GM19023 (cell line): ENCODE measurements around the gene NPR1.
"Not testable (repeated sequence)": the region's sequence is repeated elsewhere in the genome, so short reads cannot be mapped to it uniquely, and the experiment has no call there.

Source experiments
- ATAC-seq: cut with Tn5 transposase; IDR thresholded peaks from one replicate; pipeline ENCODE4 v1.9.1; 2021; ENCODE audit warnings: mild to moderate bottlenecking, moderate library complexity; ENCODE audit not compliant: unreplicated experiment

Gene NPR1

DNA sequence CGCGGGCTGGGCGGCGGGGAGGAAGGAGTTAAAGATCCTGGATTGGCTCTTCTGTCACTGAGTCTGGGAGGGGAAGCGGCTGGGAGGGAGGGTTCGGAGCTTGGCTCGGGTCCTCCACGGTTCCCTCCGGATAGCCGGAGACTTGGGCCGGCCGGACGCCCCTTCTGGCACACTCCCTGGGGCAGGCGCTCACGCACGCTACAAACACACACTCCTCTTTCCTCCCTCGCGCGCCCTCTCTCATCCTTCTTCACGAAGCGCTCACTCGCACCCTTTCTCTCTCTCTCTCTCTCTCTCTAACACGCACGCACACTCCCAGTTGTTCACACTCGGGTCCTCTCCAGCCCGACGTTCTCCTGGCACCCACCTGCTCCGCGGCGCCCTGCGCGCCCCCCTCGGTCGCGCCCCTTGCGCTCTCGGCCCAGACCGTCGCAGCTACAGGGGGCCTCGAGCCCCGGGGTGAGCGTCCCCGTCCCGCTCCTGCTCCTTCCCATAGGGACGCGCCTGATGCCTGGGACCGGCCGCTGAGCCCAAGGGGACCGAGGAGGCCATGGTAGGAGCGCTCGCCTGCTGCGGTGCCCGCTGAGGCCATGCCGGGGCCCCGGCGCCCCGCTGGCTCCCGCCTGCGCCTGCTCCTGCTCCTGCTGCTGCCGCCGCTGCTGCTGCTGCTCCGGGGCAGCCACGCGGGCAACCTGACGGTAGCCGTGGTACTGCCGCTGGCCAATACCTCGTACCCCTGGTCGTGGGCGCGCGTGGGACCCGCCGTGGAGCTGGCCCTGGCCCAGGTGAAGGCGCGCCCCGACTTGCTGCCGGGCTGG lies at the start of gene NPR1:
Gene NPR1, plus strand, starts transcription at position 170 of the 818 bp plus-strand sequence. Its CDS starts 421 bp downstream, at position 591.
- ATAC-seq: no peak

DNA sequence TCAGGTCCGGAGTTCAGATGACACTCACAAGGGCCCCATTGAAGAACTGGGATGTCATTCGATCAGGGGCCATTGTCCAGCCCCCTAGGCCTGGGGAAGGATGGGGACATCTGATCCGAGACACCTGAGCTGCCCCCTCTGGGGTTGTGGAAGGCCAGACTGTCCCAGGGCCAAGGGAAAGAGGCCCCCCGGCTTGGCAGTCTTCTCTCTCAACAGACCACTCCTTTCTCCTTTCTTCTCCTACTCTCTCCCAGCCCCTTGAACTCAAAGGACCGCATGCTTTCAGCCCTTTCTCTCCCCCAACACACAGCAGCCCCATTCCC lies 49.2 kb upstream of the NPR1 start:
- ATAC-seq: no peak

DNA sequence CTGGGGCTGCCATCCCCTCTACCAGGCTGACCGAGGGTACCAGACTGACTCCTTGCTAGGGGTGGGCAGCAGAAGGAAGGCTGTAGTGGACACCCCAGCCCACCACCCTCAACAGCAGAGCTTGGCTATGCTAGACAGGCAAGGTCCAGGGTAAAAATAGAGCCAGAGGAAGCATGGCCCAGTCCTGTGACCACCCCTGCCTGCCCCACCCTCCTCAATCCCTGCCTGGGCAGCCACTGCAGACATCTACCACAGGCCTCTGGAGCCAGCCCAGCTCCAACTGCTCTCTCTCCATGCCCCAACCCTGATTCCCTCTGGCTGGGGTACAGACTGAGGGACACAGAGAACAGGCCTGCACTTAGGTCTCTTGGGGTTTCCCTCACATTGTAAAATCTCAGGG lies 48.5 kb upstream of the NPR1 start:
- ATAC-seq: no peak

DNA sequence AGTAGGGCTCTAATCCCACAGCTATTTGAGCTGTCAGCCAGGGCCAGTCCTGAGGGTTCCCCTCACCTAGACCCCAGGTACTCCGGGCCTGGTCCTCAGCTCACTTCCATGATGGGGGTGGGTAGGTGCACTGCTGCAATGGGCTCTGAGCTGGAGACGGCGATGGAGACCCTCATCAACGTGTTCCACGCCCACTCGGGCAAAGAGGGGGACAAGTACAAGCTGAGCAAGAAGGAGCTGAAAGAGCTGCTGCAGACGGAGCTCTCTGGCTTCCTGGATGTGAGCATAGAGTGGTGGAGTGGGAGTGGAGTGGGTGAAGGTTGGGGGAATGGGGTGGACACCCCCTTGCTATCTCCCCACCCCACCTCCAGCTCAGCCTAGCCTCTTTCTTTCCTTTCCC lies 48.1 kb upstream of the NPR1 start:
- no peak for ATAC-seq

DNA sequence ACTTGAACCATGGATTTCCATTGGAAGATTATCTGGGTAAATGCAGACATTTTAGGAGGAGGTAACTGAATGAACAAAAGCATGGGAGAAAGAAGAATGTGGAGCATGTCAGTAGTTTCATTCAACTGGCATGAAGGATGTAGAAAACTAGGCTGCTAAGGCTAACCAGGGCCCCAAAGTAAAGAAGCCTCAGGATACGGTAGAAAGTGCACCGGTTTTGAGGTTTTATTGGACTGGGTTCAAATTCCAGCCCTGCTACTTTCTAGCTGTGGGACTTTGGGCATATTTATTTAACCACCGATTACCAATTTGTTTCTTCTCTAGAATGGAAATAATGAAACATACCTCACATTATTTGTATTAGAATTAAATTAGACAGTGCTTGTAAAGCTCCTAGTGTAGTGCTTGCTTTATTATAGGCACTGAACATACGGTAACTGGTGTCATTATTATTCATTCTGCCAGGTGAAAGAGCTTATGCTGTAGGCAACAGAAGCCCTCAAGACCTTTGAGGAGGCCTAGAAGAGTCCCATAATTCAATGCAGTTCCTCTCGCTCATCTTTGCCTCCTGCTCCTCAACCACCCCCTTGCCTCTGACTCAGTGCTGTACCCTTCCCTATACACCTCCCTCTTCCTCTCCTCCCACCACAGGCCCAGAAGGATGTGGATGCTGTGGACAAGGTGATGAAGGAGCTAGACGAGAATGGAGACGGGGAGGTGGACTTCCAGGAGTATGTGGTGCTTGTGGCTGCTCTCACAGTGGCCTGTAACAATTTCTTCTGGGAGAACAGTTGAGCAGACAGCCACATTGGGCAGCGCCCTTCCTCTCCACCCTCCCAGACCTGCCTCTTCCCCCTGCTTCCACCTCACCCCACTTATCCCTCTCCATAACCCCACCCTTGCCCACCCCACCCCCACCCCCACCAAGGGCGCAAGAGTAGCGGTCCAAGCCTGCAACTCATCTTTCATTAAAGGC lies 47.2 kb upstream of the NPR1 start:
- no peak for ATAC-seq

DNA sequence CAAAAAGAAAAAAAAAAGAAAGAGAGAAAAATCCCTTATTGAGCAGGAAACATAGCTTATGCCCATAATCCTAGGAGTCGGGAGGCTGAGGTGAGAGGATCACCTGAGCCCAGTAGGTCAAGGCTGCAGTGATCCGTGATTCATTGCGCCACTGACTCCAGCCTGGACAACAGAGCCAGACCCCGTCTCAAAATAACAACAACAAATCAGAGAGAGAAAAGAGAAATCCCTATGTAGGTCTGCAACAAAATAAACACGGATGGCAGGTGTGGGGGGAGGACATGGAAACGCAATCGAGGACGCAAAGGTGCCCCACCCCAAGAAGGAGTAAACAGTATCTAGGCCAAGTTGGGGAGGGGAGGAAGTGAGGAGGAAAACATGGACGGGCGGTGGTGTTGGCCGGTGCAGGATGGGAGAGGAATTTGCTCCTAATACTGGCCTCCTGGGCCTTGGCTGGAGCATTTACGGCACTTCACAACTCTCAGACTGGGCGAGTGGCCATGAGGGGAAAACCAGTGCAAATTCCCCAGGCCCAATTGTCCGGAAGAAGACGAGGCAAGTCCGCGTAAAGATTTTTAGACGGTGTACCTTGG lies 45.2 kb upstream of the NPR1 start:
- peak; percentile 5 for ATAC-seq

DNA sequence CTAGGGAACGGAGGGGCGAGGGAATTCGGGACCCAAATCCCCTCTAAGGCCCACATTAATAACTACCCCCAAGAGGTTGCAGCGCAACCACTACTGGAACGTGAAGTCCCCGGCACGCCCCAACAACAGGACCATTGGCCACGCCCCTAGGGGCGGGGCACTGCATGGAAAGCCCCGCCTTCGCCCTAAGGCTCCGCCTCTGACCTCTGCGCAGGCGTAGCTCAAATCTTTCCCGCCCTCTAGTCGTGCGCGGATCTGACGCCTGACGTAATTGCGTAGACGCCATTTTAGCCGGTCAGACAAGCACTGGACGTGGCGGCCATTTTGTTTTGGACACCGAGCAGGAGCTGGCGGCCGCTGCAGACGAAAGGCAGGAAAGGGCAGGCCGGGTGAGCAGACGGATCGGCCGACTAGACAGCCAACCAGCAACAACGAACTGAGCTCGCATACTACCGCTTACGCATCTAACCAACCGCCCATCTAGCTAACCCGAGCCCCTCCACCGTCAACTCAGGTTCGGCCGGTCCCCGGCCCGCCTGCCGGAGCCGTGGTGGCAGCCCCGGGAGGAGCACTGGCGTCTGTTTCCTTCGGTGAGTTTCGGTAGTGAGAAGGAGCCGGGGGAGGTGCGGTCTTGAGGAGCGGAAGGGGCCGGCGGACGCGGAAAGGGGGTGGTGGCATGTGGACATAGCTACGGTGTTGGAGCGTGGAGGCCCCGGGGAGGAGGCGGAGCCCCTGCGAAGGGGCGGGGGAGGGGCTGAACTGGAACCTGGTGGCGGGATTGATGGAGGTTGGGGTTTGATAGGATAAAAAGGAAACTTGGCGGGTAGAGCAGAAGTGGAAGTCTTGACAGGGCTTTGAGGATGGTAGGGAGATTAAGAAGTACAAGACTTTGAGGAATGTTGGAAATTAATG lies 44.5 kb upstream of the NPR1 start, which contains the start of gene CHTOP:
Gene CHTOP, plus strand, starts transcription at position 313 of the 912 bp plus-strand sequence. CDS start 2,523 bp downstream, outside the sequence.
- peak; percentile 90 for ATAC-seq

DNA sequence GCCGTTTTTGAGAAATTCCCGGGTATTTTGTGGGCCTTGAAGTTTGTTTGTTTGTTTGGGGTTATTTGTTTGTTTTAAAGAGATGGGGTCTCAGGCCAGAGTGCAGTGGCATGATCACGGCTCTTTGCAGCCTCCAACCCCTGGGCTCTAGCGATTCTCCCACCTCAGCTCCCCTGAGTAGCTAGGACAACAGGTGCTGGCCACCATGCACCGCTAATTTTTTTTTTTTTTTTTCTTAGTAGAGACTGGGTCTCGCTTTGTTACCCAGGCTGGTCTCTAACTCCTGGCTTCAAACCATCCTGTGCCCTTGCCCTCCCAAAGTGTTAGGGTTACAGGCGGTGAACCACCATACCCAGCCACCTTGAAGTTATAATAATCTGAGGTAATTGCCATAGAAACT lies 42.6 kb upstream of the NPR1 start:
- ATAC-seq: no peak

DNA sequence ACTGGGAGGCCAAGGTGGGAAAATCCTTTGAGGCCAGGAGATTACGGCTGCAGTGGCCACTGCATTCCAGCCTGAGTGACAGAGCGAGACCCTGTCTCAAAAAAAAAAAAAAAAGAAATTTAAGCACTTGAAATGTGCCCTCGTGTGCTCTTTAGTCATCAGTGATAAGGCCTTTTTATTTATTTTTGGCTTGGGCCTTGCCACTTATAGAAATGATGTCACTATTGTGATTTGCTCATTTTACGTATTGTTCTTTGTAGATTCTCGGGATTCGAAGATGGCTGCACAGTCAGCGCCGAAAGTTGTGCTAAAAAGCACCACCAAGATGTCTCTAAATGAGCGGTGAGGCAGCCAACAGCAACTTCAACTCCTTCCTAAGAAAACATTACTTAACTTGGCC lies 42.2 kb upstream of the NPR1 start:
- ATAC-seq: no peak

DNA sequence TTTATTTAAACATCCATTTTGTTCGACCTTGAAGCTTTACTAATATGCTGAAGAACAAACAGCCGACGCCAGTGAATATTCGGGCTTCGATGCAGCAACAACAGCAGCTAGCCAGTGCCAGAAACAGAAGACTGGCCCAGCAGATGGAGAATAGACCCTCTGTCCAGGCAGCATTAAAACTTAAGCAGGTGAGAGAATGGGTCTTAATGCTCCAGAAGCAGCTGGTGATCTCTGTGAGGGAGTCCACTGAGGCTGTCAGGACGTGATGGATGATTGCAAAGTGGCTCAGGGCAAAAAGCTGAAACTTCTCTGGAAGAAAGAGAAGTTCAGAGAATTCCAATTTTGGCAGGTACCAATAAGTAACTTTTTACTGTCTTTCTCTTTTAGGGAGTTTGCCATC lies 40.2 kb upstream of the NPR1 start:
- no peak for ATAC-seq

DNA sequence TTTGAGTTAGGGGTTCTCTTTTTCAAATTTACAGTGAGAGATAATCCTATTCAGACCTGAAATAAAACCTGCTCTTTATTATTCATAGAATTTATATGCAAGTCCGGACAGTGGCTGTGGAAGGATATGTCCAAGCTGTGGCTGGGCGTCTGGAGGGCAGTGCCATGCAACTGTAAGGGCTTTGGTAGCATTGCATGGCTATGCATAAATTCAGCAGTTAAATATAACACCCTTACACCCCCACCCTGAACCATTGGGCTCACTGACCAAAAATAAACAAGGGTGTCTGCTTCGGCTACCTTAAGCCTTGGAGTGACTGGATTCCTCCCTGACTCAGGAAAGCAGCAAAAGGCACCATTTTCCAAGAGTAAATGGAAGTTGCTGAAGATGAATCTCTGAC lies 39.2 kb upstream of the NPR1 start:
- no peak for ATAC-seq

DNA sequence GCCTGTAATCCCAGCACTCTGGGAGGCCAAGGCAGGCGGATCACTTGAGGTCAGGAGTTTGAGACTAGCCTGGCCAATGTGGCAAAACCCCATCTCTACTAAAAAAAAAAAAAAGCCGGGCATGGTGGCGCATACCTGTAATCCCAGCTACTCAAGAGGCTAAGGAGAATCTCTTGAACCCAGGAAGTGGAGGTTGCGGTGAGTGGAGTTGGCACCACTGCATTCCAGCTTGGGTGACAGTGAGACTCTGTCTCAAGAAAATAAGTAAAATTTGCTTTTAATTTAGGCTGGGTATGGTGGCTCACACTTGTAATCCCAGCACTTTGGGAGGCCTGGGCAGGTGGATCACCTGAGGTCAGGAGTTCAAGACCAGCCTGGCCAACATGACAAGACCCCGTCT lies 38.3 kb upstream of the NPR1 start:
- ATAC-seq: not testable (repeated sequence)

DNA sequence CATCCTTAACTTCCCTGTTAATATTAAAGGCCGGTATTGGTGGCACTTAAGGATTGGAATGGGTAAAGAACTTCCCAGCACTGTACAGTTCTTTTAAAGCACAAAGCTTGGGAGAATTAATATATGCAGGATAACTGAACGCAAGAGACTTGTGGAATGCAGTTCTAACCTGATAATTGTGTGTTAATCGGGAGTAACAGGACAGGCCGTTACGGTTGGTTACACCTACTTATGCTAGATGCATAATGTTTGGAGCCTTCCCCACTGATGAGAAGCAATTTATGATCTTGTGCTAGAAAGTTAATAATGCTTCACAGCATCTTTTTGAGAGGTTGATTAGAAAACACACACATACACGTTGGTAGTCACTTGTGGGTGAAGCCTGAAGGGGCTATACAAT lies 37.6 kb upstream of the NPR1 start:
- ATAC-seq: no peak

DNA sequence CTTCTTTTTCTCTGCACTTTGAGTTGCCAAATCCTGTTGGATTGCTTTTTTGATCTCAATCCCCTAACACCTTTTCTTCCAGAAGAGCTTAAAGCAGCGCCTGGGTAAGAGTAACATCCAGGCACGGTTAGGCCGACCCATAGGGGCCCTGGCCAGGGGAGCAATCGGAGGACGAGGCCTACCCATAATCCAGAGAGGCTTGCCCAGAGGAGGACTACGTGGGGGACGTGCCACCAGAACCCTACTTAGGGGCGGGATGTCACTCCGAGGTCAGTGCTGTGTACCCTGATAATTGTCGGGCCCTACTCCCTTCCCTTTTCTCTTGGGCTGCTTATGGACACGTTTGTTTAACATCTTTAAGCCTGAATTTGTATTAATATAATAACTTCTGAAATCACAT lies 36.3 kb upstream of the NPR1 start:
- ATAC-seq: no peak

DNA sequence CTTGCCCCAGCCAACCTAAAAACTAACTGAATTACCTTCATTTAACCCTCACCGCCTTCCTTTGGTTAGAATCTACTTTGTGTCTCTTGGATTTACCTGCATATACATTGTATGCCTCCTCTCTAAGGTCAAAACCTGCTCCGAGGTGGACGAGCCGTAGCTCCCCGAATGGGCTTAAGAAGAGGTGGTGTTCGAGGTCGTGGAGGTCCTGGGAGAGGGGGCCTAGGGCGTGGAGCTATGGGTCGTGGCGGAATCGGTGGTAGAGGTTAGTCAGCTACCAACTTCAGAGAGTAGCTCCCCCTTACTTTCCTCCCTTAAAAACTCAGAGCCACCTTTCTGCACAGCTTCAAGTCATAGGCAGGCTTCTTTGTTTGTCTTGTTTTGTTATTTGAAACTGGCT lies 35.4 kb upstream of the NPR1 start:
- no peak for ATAC-seq

DNA sequence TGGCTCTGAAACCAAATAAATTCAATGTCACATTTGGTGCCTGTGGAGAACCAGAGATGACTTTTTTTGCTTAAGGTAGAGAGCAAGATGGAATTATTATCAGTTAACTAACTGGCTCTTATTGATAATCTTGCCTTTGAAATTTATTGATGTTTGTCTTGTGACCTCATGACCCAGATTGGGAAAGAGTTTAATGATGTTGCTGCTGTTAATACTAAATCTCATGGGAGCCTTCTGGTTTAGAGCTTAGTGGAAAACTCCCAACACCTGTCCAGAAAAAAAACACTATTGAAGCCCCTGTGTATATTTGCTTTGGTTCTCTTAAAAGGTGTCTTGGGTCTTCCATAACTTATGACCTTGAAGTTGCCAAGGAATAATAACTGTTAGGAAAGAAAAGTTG lies 34.7 kb upstream of the NPR1 start:
- ATAC-seq: no peak

DNA sequence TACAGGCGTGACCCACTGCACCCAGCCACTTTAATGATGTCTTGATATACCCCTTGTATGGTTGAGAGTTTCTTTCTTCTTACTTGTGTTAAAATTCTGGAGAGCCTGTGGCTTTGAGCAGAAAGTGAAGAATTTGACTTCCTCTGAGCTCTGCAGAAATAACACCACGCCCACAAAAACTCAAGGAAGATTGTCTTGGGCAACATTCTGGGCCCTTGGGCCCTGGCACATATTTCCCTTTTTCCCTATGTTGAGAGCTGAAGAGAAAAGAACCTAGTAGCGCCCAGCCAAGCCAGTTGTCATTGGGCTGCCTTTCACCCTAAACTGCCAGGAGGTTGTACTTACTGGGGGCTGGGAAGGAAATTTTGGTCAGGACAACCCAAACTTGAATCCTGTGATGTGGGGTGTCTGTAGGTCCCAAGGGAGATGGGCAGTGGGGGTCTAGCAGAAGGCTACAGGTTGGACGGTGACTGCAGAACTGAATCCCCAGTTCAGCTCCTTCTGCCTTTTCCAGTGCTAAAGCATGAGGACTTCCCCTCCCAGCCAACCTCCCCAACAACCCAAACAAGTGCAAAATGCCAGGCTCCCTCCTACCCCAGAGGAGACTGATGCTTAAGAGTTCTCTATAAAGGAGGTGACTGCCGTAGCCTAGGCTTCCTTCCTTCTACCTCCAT lies 31.7 kb upstream of the NPR1 start:
- ATAC-seq: no peak

DNA sequence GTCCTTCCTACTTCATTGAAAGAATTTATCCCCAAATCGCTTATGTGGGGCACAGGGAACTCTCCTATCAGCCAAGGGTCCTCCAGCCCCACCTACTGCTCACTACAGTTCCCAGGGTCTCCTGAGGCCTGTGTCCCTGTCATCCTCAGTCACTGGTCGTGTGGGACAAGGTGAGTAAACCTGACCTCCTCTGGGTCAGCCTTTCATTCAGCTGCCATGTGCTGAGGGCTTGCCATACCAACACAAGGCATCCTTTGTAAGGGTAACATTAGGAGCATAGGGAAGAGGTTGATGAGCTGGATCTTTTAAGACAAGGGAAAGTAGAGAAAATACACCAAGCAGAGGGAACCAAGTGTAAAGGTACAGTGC lies 31.2 kb upstream of the NPR1 start:
- ATAC-seq: no peak

DNA sequence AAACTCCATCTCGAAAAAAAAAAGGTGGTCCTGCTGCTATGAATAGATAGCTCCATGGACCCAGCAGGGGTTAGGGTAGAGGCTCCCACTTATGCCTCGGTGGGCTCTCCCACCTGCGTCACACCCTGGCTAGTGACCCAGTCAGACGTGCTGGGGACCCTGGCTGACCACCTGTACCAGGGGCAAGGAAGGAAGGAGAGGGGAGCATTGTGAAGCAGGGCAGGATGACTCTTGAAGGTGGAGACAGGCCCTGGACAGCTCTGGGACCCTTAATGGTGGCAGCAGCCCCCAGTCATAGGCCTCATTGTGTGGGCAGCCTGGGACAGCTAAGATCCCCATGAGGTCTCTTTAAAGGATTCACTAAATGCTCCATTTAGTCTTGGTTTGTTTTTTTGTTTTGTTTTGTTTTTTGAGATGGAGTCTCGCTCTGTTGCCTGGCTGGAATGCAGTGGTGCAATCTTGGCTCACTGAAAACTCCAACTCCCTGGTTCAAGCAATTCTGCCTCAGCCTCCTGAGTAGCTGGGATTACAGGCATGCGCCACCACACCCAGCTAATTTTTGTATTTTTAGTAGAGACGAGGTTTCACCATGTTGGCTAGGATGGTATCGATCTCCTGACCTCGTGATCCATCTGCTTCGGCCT lies 30.4 kb upstream of the NPR1 start:
- no peak for ATAC-seq
